ENCODE data around the gene B3GALNT1.
"Not testable (repeated sequence)": the region's sequence is repeated elsewhere in the genome, so short reads cannot be mapped to it uniquely, and the experiment has no call there.

B3GALNT1 gene

GRCh38 chr3:161081633-161082032, 23.5 kb downstream of the B3GALNT1 start:
- DNase-seq (ENCODE audit: low read depth, low spot score): no peak

- no peak for DNase-seq (ENCODE audit: low read depth, low spot score)
Observed at GRCh38 chr3:161073181-161073580, 32.0 kb downstream of the B3GALNT1 start.

DNA sequence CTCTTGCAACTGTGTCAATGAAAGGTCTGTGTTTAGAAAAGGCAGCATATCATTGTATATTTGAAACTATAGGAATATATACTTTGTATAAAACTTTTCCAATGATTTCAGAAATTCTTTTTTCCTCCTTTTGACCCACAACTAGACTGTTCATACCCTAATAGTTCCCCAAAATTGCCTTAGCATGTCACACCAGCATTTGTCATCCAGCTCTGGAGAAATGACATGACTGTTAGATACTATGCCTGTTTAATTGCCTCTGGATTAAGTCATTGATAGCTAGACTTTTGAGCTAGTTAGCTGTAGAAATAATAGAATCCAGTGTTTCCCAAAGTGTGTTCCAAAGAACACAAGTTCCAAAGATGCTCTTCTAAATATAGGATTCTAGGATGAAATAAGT, 32.4 kb downstream of the B3GALNT1 start:
- DNase-seq (ENCODE audit: low read depth, low spot score): no peak

DNA sequence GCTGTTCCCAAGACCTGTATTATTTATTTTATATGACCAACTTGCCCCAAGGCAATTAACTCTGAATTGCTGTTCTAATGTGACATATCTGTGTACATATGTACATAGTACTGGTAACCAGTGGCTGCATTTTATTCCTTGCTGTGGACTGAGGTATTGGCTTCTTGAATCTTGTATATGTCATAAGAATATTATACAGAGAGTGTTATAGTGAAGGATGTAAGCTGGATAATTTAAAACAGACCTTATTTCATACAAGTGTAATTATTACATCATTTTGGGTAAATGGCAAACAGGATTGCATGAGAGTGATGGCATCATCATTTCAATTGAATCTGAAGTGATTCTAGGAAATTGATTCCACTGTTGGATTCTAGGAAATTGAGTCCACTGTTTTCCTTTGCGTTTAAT, 32.9 kb downstream of the B3GALNT1 start:
- DNase-seq (ENCODE audit: low read depth, low spot score): no peak

- DNase-seq (ENCODE audit: low read depth, low spot score): no peak
Observed at GRCh38 chr3:161070980-161071663, 34.0 kb downstream of the B3GALNT1 start.

- no peak for DNase-seq (ENCODE audit: low read depth, low spot score)
Observed at GRCh38 chr3:161070252-161070930, 34.8 kb downstream of the B3GALNT1 start.

GRCh38 chr3:161069511-161070251, 35.5 kb downstream of the B3GALNT1 start:
- DNase-seq (ENCODE audit: low read depth, low spot score): no peak

DNA sequence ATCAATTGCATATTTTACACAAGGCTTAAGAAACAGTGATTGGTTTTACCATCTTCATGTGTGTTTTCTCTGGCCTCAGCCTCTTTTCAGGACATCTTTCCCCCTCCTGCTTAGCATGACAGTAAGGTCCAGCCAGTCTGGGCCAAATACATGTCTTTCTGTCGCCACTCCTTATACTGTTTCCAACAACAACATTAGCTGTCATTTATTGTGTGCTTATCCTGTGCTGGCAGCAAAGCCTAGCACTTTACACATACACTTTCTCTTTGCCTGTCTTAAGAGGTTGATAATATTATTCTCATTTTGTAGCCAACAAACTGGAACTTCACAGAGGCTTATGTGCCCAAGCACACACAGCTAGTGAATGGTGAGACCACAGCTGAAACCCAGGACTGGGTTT, 37.8 kb downstream of the B3GALNT1 start:
- no peak for DNase-seq (ENCODE audit: low read depth, low spot score)

DNA sequence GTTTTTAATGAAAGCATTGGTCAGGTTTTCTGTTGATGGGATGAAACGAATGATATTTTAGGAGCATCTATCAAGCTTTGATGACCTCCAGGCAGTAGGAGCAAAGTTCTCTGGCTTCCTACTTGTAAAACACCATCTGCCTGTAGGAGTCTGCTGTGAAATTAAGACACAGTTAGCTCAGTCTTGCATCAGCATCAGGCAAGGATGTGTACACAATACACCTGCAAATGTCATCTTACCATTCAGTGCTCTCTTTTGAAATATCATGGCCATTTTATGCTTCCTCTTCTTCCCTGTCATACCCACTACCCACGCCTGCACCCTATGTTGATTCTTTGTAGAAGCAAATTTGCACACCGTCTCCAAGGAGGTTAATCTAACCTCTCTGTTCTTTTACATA, 38.2 kb downstream of the B3GALNT1 start:
- no peak for DNase-seq (ENCODE audit: low read depth, low spot score)

- no peak for DNase-seq (ENCODE audit: low read depth, low spot score)
Observed at GRCh38 chr3:161064413-161064812, 40.7 kb downstream of the B3GALNT1 start.

DNA sequence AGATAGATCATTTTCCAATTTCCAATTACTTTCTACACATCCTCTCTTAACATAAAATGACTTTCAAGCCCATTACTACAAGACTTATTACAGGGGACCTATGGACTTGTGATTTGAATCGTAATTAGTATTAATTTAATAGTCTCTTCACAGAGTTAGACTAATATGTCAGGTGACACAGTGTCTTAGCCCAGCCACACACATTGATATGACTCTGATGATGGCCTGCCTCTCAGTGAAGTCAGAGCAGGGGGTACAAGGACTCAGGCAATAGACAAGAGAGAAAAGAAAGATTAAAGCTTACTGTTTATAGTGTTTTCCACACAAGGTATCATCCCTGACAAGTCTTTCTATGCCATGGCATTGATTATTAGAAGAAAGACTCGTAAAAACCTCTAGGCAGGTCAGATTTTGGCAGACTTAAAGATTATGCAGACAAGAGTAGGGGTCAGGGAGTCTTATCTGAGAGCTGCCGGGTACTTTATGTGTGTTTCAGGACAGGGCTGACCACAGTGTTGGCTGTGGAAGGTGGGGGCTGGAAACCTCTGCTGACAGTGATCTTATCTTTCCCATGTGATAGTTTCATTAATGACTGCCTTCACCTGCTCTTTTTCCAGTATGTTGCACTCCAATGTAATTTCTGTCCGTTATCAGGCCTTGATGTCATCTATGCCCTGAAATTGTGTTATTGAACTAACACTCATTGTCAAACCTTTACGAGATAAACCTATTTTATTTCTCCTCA, 50.1 kb downstream of the B3GALNT1 start:
- no peak for DNase-seq (ENCODE audit: low read depth, low spot score)

- no peak for DNase-seq (ENCODE audit: low read depth, low spot score)
Observed at GRCh38 chr3:161051856-161052255, 53.3 kb downstream of the B3GALNT1 start.

- DNase-seq (ENCODE audit: low read depth, low spot score): no peak
Observed at GRCh38 chr3:161050935-161051334, 54.2 kb downstream of the B3GALNT1 start.

DNA sequence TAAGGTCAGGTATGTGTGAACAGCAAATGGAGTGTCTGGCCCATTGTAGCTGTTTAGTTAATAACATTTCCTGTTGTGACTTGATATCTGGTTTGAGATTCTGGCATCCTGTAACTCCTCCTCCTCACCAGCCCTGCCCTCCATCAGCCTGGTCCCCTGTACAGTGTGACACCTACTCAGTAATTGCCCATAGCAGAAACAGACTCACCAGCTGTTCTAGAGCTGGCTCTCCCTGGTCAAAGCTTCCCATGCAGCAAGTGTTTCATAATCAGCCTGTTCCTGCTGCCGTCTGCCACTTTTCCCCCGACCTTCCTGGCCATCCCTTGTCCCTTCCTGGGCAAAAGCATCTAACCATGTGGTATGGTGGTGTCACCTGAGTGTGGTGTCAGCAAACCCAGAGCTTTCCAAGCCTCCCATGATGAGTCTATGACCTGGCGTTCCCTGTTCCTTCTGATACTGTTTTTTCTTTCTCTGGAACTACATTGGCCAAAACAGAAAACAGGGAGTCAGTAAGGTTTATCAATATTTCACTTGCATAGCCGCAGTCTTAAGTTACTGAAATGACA, 55.4 kb downstream of the B3GALNT1 start:
- DNase-seq (ENCODE audit: low read depth, low spot score): no peak

GRCh38 chr3:161043336-161044035, 61.7 kb downstream of the B3GALNT1 start:
- DNase-seq (ENCODE audit: low read depth, low spot score): no peak

DNA sequence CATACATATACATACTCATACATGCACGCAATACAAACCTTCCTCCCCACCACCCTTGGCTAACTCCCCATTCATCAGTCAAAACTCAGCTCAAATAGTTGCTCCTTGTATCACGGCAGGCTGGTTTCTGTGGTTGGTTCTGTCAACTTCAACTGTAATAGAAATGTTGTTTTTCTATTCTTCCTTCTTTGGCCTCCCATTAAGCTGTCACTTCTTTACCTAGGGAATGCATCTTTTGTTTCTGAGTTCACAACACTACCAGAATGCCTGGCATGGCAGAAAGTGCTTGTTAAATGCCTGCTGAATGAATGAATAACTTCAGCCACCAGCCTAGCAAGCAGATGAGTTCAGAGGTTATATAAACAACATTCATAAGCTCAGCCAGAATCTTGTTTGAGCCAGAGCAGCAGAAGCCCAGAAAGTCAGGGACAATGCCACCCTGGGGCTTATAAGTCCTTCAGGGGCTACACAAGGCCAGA, 63.1 kb downstream of the B3GALNT1 start:
- no peak for DNase-seq (ENCODE audit: low read depth, low spot score)

DNA sequence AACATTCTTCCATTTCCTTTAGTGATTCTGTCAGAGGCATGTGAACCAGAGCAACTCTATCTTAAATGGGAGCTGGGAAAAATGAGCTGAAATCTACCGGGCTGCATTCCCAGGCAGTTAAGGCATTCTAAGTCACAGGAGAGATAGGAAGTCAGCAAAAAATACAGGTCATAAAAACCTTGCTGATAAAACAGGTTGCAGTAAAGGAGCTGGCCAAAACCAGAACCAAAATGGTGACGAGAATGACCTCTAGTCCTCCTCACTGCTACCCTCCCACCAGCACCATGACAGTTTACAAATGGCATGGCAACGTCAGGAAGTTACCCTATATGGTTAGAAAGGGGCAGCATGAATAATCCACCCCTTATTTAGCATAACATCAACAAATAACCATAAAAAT, 66.4 kb downstream of the B3GALNT1 start:
- no peak for DNase-seq (ENCODE audit: low read depth, low spot score)

GRCh38 chr3:161035711-161036110, 69.4 kb downstream of the B3GALNT1 start:
- DNase-seq (ENCODE audit: low read depth, low spot score): no peak

DNA sequence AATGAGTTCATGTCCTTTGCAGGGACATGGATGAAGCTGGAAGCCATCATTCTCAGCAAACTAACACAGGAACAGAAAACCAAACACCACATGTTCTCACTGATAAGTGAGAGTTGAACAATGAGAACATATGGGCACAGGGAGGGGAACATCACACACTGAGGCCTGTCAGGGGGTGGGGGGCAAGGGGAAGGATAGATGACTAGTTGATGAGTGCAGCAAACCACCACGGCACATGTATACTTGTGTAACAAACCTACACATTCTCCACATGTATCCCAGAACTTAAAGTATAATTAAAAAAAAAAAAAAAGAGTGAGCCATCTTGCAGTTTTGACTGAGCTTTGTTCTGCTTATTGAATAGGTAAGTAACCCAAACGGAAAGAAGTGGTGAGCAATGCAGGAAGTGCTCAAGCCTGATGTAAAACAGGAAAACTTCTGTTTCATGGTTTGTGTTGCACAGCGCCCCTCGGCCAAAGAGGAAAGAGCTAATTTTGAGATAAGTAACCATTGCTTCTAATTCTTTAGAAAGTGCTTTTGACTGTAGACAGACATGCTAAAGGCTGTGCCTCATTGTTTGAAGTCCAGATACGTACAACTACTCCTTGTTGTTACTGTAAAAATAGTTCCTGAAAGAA, 70.1 kb downstream of the B3GALNT1 start:
- not testable (repeated sequence) for DNase-seq (ENCODE audit: low read depth, low spot score)
